T-helper 2 cell treated with Interferon-gamma antibody and Interleukin-4, amounts not matched to agents 100 ng/mL and 5 ng/mL, for 36 hours (primary cell): ENCODE results near the gene PEAK1. TPM values are rescaled to one million over a fixed set of nuclear protein-coding genes. Genes with fewer than 3 reads are reported as not detected.

ENCODE experiments used
- intact Hi-C: fragments of 100-400 bp; cut with micrococcal nuclease; formaldehyde crosslinking; loops from one replicate; pipeline ENCODE4 v1.15.1; 2023
- total RNA-seq: library from RNA; stranded (reverse); gene quantifications from 2 replicates; pipeline ENCODE4 v1.2.3, GENCODE V29; 2022

The PEAK1 gene
- total RNA-seq, 1 donor from 2014 or later: 16.6 TPM

DNA sequence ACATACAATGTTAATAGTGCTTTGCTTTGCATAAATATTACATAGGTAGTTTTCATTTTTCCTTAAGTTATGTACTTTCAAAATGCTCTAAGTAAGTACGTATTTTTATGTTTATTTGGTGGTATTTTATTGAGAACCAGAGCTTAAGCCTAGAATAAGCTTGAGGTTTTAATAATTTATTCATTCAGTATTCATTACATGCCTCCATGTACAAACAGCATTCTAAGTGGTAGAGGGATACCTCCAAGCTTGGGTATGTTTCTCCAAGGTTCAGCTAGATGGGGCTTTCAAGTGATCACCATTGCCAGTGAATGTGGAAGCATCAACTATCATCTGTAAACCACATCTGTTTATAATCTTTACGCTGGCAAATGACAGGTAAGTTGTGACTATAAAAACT is 52.3 kb downstream of the PEAK1 start:
- intact Hi-C loops: no loop called here

DNA sequence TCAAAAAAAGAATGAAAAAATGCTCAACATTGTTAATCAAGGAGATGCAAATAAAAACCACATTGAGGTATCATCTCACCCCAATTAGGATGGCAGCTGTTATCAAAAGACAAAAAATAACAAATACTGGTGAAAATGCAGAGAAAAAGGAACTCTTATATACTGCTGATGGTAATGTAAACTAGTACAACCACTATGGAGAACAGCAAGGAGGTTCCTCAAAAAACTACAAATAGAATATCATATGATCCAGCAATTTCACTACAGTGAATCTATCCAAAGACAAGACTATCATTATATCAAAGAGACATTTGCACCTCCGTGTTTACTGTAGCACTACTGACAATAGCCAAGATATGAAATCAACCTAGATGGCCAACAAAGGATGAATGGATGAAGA is 58.4 kb downstream of the PEAK1 start:
- intact Hi-C loops: no loop called here

DNA sequence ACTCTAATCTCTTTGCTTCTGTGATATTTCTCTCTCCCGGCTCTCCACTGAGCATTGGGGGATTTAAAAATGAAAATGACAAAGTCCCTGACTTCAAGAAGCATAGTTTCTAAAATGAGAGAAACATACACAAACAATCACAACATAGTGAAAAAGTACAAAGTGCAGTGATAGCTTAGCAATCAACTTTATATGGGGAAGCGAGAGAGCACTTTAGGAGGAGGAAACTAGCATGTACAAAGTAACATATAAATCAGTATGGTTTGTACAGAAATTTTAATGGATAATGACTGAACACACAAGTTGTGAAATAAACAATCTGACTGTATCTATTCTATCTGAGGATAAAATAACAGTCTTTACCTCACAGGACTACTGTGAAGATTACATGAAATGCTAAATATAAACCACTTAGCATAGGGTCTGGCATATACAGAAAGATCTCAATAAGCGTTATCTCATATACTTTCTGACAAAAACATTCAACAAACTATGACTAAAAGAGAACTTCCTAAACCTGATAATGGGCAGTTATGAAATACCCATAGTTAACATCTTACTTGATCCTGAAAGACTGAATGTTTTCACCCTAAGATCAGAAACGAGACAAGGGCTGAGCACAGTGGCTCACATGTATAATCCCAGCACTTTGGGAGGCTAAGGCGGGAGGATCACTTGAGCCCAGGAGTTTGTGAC is 61.2 kb downstream of the PEAK1 start:
- intact Hi-C loops: no loop called here

DNA sequence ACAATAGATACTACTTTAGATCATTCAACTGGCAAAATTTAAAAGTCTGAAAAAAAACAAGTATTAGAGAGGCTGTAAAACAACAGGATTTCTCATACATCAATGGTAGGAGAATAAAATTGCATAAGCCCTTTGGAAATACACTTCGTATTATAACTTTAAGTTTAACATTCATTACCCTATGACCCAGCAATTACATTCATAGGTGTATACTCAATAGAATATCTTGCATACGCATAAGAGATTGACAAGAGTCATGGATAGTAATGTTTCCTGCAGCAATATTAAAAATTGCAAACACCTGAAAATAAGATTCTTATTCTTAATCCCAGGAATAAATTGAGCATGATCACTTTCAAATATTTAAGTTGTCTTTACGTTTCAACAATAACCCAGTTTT is 63.6 kb downstream of the PEAK1 start:
- intact Hi-C loops: no loop called here

DNA sequence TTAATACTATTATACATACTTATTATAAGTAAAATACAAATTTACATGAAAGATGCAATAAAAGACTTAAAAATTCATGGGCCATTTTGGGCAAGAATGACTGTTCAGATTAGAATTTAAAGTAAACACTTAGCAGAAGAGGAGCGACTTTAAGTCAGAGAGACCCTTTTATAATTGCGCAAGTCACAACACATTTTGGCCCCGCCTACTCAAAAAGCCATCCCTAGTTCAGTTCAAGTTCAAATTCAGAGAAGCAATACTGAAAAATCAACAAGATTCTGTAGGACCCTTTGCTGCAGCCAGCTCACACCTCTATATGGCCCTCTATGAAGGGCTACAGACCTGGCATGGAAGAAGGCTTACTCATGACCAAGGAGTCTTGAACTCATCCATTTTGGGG is 64.6 kb downstream of the PEAK1 start:
- intact Hi-C loops: no loop called here

DNA sequence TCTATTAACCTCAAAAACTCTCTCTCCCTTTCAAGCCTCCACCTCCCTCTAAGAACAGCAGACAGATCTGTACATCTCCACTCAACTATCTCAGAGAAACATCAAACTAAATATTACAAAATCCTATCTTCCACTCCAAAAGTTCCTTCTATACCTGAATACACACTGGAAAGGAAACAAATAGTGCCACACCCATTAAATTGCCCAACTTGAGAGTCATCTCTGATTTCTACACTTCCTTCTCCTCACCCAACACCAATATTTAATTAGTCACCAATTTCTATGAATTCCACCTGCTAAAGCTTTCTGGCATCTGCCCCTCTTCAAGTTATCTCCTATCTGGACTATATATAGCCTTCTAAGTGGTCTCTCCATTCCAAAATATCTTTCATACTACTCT is 65.8 kb downstream of the PEAK1 start:
- intact Hi-C loops: no loop called here

DNA sequence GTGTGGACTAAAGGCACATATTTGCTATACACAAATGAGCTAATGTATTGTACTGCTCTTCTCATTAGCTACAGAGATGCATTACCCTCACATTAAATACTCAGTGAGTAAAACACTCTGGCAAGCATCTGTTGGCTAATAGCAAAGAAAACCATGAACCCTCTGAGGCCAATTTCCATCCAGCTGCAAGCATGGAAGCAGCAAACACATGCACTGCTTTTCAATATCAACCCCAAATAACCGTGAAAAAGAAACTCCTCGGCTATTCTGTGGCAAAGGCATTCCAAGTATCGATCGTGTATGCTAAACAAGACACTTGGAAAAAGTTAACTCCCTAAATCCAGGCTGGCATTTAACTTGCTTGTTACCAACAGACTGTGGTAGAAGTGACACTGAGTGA is 67.0 kb downstream of the PEAK1 start:
- intact Hi-C loops: no loop called here

DNA sequence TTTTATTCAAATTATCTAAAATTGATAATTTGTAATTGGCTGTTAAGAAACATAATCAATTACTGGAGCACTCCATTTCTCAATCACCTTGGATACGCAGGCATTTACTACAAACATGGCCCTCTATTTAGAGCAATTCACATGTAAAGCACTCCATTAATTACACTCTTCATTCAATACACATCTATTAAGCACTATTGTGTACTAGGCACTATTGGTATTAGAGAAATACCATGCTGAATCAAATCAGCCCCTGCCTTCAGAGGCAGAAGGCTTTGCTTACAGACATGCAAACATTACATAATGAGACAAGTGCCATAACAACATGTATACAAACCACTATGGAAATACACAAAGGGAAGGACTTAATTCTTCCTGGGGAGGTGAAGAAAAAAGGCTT is 69.1 kb downstream of the PEAK1 start:
- intact Hi-C loops: no loop called here

DNA sequence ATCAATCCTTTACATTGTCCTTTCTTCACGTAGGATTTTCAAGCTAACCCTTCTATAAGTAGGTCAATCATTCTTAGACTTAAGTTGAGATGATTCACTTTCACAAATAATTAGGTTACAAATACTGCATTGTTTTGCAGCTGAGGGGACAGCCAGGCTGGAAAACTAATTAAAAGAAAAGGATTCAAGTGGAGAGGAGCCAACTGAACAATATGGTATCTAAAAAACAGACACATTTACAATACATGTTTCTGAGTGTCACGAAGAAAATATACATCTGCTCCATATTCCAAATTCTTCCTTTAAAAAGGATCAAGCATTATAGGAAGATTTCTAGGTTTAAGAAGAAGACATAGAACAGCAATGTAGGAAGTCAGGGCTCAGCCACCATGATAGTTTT is 70.2 kb downstream of the PEAK1 start:
- intact Hi-C loops: no loop called here

DNA sequence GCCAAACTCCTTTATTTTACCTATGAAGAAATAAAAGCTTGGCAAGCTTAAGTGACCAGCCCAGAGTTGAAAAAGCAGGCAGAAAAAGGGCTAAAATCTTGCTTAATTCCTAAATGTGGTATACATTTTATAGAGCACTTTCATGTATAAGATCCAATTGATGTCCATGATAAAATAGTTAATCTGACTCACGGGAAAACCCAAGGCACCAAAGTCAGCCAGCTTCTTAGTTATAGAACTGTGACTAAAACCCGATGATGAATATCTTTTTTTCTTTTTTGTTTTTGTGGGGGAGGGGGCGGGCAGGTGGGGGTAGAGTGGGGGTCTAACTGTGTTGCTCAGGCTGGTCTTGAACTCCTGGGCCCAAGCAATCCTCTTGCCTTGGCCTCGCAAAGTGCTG is 71.4 kb downstream of the PEAK1 start:
- intact Hi-C loops: no loop called here

DNA sequence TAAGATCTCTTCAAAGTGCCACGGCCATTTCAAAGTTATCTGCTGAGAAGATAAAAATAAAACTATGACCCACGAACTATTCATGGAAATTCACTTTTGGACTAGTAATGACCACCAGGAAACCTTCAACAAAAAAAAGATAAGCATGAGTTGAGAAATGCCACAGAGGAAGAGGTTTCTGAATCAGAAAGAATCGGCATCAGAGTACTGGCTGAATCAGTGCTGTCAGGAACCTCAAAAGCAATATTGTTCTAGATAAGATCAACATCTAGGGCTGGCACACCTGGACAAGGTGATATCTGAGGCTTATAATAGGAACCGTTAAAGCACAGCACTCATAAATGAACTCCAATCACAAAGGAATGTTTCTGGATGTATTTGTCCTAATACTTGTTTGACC is 72.7 kb downstream of the PEAK1 start:
- intact Hi-C loops: no loop called here

DNA sequence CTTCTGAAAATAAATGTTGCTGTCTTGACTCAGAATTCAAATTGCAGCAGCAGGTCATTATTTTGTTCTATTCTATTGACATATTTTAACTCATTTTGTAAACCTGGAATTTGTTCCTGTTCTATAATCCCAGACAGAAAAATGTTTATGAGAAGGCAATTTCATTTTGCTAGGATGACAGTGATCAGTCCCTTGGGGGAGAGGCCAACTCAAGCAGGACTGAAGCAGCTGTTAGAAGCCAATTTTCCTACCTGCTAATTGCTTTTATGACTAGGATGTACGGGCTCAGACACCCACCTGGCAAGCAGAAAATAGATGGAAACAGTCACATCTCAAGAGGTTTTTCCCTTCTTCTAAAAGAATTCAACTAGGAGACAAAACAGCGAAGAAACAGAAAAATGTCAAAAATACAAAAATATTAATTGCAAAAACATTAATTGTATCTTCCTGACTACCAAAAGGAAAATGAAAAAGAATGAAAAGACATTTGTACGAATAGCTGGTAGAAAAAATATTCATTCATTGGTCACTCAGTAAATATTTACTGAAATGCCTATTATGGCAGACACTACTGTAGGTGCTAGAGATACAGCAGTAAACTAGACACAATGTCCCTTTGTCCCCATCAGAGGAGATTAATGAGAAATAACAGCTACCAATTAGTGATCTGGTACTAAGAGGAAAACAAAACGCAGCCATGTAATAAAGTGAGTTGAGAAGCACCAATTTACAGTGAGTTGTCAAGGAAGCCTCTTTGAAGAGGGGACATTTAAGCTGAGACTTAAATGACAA is 73.5 kb downstream of the PEAK1 start:
- intact Hi-C loops: no loop called here

DNA sequence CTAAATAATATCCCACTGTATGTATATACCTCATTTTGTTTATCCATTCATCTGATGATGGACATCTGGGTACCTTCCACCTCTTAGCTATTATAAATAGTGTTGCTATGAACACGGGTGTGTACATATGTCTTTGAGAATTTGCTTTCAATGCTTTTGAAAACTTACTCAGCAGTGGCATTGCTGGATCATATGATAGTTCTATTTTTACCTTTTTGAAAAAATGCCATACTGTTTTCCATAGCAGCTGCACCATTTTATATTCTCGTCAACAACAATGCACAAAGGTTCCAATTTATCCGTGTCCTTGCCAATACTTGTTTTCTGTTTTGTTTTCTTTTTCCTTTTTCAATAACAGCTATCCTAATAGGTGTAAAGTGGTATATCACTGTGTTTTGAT is 77.1 kb downstream of the PEAK1 start:
- intact Hi-C loops: no loop called here

DNA sequence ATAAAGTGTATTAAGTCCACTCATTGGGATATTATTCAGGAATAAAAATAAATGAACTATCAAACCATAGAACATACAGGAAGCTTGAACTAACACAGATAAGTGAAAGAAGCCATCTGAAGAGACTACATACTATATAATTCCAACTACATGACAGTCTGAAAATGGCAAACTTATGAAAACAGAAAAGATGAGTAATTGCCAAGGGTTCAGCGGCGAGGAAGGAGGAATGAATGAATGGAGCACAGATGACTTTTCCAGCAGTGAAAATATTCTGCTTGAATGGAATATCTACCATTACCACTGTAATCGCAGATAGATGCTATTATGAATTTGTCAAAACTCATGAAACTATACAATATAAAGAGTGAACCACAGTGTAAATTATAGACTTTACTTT is 79.7 kb downstream of the PEAK1 start:
- intact Hi-C loops: no loop called here

DNA sequence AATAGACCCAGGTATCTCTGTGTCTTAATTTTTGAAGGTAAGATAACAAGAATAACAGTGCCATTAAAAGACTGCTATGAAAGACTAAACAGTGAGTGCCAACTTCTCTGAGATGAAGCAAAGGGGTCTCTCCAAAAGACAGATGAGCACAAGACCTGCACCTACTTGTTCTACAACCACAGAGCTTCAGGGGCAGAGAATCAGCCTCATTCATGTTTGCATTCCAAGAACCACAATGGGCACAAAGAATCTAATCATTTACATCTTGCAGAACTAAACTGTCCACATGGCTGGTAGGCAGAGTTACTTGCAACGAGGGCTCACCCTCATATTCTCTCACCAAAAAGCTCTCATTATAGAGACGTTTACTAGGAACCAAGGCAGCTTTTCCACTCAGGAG is 83.9 kb downstream of the PEAK1 start:
- intact Hi-C loops: no loop called here

DNA sequence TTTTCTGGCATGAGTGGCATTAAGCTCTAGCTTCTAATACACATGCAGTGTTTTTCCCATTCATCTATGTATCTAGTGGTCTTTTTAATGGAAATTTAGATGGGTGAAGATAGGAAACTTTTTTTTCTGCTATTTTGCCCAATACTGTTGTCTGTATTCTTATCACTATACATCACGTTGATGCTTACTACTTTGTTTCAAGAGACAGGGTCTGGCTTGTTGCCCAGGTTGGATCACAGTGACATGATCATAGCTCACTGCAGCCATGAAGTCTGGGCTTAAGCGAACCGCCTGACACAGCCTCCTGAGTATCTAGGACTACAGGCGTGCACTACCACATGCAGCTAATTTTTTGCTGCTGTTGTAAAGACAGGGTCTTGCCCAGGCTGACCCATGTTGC is 84.6 kb downstream of the PEAK1 start:
- intact Hi-C loops: no loop called here

DNA sequence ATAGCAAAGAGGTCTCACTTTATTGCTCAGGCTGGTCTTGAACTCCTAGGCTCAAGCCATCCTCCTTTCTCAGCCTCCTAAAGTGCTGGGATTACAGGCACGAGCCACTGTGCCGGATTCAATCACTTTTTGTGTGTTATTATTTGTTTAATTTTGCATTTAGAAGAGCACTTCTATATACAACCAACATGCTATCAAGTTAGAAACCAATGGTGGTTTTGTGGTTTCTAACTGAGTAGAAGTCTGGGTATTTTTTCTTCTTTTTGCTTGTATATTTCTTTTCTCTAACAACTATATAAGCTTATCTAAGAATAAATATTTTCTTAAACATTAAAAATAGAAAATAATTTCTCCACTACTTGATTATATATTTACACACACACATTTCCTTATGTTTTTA is 86.7 kb downstream of the PEAK1 start:
- intact Hi-C loops: no loop called here

DNA sequence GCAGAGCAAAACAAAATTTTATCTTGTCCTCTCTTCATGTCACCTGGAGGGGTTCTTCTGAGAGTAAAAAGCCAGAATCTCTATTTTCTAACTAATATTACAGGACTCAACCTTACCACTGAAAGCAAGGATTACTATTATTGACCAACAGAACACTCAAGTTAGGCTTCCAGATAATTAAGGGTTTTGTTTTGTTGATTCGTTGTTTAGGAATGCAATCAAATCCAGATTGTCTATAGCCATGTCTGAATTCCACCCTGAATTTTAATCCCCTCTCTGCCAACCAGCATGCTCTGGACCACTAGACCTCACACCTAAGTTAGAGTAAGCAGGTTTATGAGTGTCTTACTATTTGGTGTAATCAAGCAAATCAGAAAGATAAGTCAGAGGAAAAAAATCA is 90.7 kb downstream of the PEAK1 start:
- intact Hi-C loops: no loop called here

DNA sequence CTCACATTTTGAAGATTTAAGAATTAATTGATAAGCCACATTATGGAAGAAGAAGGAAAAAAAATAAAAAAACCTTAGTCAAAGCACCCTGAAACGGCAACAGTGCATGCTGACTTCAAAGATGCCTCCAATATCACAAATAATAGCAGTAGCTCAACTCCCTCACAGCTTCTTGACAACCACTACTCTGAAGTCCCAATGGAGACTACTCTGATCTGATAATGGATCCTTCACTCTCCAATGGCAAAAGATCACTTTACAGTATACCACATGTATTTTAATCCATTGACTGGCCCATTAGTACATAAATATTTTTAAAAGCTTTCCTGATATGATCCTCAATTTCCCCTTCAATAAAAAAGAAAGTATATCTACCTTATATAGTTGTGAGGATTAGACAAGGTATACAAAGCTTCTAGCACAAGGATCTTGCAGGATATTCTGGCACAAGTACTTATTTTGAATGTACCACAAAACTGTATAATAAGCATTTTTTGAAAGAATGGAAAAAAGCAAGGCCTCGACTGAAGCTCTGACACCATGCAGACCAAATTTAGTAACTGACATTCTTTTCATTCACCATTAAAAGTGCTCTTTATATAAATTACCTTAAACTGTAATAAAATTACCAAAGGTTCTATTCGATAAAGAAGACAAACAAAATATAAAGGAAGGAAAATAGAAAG is 91.9 kb downstream of the PEAK1 start:
- intact Hi-C loops: no loop called here

DNA sequence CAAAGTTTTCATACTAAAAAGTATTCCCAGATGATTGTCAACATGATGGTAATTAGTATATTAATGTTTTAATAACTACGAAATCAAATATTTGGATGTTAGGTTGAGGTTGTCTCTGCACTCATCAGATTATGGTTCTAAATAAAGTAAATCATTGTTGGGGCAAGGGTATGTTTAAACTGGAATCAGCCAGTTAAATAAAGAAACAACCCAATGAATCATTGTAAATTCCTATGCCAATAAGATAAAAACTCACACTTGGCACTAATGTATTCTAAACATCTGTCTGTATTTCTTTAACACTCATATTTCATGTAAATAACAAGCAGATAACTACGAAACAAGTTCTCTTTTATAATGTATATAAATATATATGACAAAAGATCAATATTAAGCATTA is 92.7 kb downstream of the PEAK1 start:
- intact Hi-C loops: no loop called here

DNA sequence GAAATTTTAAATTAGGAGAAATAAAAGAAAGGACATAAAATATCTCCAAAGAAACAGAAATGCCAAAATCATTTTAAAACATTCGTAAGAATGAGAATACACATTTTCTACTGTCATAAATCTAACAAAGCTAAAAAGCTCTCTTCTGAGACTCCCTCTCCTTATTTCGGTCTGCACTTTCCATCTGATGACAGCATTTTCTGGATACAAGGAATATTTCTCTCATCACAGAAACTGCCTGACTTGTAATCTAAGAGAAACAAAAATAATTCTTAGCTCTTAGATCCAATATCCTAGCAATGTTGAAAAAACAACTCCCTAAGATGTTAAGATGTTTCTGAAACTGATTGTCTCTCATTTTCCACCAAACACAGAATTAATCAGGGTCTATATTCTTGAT is 93.5 kb downstream of the PEAK1 start:
- intact Hi-C loops: no loop called here

DNA sequence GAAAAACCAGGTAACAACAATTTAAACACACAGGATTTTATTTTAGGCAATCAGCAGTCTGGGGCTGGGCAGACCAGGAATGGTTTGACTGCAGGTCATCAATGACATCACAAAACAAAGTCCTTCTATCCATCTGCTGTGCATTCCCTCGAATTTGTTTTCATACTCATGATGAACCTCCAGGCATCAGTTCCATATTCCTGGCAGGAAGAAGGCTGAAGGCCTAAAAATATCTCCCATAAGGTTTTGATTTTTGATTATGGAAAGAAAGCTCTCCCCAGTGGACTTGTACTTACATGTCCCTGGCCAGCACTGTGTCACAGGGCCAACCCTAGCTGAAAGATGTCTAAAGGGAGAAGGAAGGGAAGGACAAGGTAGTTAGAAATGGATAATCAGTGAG is 107.4 kb downstream of the PEAK1 start:
- intact Hi-C loops: no loop called here
